Parathyroid adenoma (tissue), 2 donors: ENCODE measurements around the gene BICD1.
A peak's percentile ranks its signal among the peaks of the same experiment; 100 is the strongest.

ENCODE experiments used
- H2AFZ ChIP-seq: fragments of 300-600 bp; sonication (generic); one replicate; pipeline ENCODE4 v1.7.0; 2017; ENCODE audit warnings: antibody characterized with exemption, mild to moderate bottlenecking
- H3K27ac ChIP-seq: fragments of 300-600 bp; sonication (generic); one replicate; pipeline ENCODE4 v1.7.0; 2017
- H3K27me3 ChIP-seq: fragments of 300-600 bp; sonication (generic); one replicate; pipeline ENCODE4 v1.7.0; 2017; ENCODE audit warnings: low read length; ENCODE audit not compliant: control insufficient read depth, insufficient read depth
- H3K36me3 ChIP-seq: fragments of 300-600 bp; sonication (generic); one replicate; pipeline ENCODE4 v1.7.0; 2017; ENCODE audit warnings: low read length; ENCODE audit not compliant: control insufficient read depth, insufficient read depth
- H3K4me1 ChIP-seq: fragments of 300-600 bp; sonication (generic); one replicate; pipeline ENCODE4 v1.7.0; 2017; ENCODE audit warnings: control low read depth
- H3K4me2 ChIP-seq: fragments of 300-600 bp; sonication (generic); one replicate; pipeline ENCODE4 v1.7.0; 2017; ENCODE audit warnings: low read length
- H3K4me3 ChIP-seq: fragments of 300-600 bp; sonication (generic); one replicate; pipeline ENCODE4 v1.7.0; 2017; ENCODE audit warnings: low read depth, low read length
- H3K79me2 ChIP-seq: fragments of 300-600 bp; sonication (generic); one replicate; pipeline ENCODE4 v1.7.0; 2017; ENCODE audit warnings: control low read depth
- H3K9ac ChIP-seq: fragments of 300-600 bp; sonication (generic); one replicate; pipeline ENCODE4 v1.7.0; 2017; ENCODE audit warnings: mild to moderate bottlenecking
- H3K9me3 ChIP-seq: fragments of 300-600 bp; sonication (generic); one replicate; pipeline ENCODE4 v1.7.0; 2017; ENCODE audit warnings: low read length; ENCODE audit not compliant: control insufficient read depth
- TF ChIP-seq, protein P1 (sequence below): fragments of 300-600 bp; sonication (generic); IDR thresholded peaks from one replicate; pipeline ENCODE4 v1.7.0; 2017; ENCODE audit warnings: antibody characterized with exemption, mild to moderate bottlenecking
- donor health status: primary hyperparathyroidism.

The BICD1 gene

DNA sequence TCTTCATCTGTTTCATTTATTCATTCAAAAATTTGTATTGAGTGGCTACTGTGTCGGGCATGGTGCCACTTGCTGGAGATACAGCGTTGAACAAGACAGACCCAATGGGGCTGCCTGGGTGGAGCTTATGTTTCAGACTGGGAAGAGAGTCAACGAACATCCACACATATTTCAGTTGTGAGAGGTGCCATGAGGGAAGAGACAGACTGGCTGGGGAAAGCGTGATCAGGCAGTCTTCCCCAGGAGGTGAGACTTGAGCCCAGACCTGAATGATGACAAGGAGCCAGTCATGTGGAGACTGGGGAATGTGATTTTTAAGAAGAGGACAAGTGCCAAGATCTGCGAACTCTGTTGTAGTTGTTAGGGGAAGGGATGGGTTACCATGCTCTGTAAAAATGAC, 12.2 kb downstream of the BICD1 start:
- peak overlapping the region; percentile 3 for H2AFZ ChIP-seq
- H3K36me3 ChIP-seq = no peaks in the 10 kb centered on the region
- H3K79me2 ChIP-seq = peaks cover 21% of the 10 kb centered on the region
- no peaks in the 10 kb centered on the region for H3K9me3 ChIP-seq
- no peak overlapping the region for H3K9ac ChIP-seq
- peaks cover 25% of the 10 kb centered on the region for H3K4me1 ChIP-seq
- no peaks in the 10 kb centered on the region for H3K27me3 ChIP-seq
- no peak overlapping the region for H3K4me2 ChIP-seq
- TF ChIP-seq, protein P1, sequence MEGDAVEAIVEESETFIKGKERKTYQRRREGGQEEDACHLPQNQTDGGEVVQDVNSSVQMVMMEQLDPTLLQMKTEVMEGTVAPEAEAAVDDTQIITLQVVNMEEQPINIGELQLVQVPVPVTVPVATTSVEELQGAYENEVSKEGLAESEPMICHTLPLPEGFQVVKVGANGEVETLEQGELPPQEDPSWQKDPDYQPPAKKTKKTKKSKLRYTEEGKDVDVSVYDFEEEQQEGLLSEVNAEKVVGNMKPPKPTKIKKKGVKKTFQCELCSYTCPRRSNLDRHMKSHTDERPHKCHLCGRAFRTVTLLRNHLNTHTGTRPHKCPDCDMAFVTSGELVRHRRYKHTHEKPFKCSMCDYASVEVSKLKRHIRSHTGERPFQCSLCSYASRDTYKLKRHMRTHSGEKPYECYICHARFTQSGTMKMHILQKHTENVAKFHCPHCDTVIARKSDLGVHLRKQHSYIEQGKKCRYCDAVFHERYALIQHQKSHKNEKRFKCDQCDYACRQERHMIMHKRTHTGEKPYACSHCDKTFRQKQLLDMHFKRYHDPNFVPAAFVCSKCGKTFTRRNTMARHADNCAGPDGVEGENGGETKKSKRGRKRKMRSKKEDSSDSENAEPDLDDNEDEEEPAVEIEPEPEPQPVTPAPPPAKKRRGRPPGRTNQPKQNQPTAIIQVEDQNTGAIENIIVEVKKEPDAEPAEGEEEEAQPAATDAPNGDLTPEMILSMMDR = no peak
- H3K27ac ChIP-seq = no peak overlapping the region
- no peak overlapping the region for H3K4me3 ChIP-seq

DNA sequence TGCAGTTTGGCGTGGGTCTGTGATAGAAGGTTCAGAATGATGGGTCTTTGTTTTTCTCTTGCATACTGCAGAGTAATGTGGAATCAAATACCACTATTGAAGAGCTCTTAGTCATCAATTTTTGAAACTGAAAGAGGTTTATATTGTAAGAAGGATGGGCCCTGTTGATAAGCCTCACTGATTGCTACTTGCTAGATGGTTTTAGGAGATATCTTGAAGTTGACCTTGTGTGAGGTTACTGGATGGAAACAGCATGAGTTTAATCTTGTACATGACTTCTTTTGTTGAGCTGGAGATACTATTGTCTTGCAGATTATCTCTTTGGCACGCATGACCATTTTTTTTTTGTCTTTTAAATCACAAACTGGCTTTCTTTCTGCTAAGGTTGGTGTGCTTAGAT, 13.8 kb downstream of the BICD1 start:
- H3K27ac ChIP-seq = peak overlapping the region; percentile 53
- H3K27me3 ChIP-seq = no peaks in the 10 kb centered on the region
- peak overlapping the region; percentile 39 for H3K4me2 ChIP-seq
- peaks cover 23% of the 10 kb centered on the region for H3K4me1 ChIP-seq
- H3K79me2 ChIP-seq = peaks cover 16% of the 10 kb centered on the region
- no peaks in the 10 kb centered on the region for H3K9me3 ChIP-seq
- TF ChIP-seq, protein P1 = no peak
- H2AFZ ChIP-seq = no peak overlapping the region
- no peak overlapping the region for H3K9ac ChIP-seq
- H3K36me3 ChIP-seq = no peaks in the 10 kb centered on the region
- no peak overlapping the region for H3K4me3 ChIP-seq

DNA sequence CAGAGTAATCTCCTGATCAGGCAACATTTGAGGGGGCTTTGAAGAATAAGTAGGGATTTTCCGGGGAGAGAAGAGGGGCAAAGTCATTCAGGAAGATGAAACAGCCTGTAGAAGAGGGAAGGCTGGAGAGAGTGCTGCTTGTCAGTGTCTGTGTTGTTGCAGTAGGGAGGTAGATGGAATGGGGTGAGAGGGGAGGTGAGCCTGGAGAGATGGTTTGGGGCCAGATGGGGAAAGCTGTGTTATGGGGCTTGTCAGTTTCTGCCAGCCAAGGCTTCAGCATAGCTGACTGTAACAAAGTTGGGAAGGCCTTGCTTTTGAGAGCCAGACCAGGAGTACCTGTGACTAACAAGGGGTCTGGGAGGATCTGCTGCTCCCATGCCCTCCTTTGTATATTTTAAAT, 18.0 kb downstream of the BICD1 start:
- no peak overlapping the region for H2AFZ ChIP-seq

DNA sequence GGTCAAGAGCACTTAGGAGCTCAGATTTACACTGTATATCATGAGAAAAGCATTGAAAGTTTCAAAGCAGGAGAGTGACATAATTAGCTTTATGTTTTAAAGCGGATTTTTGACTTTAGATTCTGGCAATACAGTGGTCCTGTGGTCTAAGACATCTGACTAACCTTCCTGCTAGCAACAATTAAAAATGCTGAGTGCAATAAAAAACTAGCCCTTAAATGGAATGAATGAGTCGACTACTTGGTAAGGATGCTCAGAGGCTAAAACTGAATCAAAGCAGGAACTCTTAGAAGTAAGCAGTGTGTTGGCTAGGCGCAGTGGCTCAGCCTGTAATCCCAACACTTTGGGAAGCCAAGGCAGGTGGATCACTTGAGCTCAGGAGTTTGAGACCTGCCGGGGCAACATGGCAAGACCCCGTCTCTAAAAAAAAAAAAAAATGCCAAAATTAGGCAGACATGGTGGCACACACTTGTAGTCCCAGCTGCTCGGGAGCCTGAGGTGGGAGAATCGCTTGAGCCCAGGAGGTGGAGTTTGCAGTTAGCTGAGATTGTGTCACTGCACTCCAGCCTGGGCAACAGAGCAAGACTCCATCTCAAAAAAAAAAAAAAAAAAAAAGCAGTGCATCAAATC, 18.9 kb downstream of the BICD1 start:
- no peak overlapping the region for H3K4me2 ChIP-seq
- TF ChIP-seq, protein P1 = no peak
- no peak overlapping the region for H2AFZ ChIP-seq
- H3K27ac ChIP-seq = no peak overlapping the region
- peaks cover 32% of the 10 kb centered on the region for H3K79me2 ChIP-seq
- H3K27me3 ChIP-seq = no peaks in the 10 kb centered on the region
- no peaks in the 10 kb centered on the region for H3K4me1 ChIP-seq
- no peaks in the 10 kb centered on the region for H3K9me3 ChIP-seq
- no peaks in the 10 kb centered on the region for H3K36me3 ChIP-seq
- no peak overlapping the region for H3K9ac ChIP-seq
- H3K4me3 ChIP-seq = no peak overlapping the region

More for the DNA sequence above, 18.0 kb downstream of the BICD1 start:
- Histone ChIP-seq H3K4me2 (no peak overlapping the region), H3K27me3 (no peaks in the 10 kb centered on the region), H3K9ac (no peak overlapping the region), H3K79me2 (peaks cover 29% of the 10 kb centered on the region), H3K9me3 (no peaks in the 10 kb centered on the region), H3K4me1 (peaks cover 4% of the 10 kb centered on the region), H3K36me3 (no peaks in the 10 kb centered on the region), H3K4me3 (no peak overlapping the region), H3K27ac (no peak overlapping the region)
- TF ChIP-seq, protein P1 = no peak

DNA sequence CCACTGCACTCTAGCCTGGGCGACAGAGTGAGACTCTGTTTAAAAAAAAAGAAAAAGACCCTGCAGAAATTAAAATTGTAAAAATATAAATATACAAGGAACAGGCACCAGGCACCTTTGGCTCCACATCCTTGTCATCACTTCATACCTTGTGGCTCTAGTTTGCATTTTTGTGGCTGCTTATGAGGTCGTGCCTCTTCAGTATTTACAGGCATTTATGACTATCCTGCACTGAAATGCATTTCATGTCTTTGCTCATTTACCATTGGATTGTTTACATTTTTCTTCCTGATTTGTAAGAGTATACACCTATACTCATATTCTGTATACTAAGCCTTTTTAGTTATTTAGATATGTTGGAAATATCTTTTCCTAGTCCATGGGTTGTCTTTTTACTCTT, 20.1 kb downstream of the BICD1 start:
- Histone ChIP-seq H3K27me3 (no peaks in the 10 kb centered on the region), H3K4me3 (no peak overlapping the region), H3K9ac (no peak overlapping the region), H3K27ac (no peak overlapping the region), H3K79me2 (peaks cover 38% of the 10 kb centered on the region), H3K4me2 (no peak overlapping the region), H3K9me3 (no peaks in the 10 kb centered on the region), H2AFZ (no peak overlapping the region), H3K4me1 (no peaks in the 10 kb centered on the region), H3K36me3 (no peaks in the 10 kb centered on the region)
- TF ChIP-seq, protein P1 = no peak
